Bronchial epithelial cell (primary cell): ENCODE results near the gene TMEM233. TPM values are rescaled to one million over a fixed set of nuclear protein-coding genes. Genes with fewer than 3 reads are reported as not detected.

Experiments used
- DNase-seq: peaks from one replicate; pipeline ENCODE4 v3.0.0-alpha.2; 2010; ENCODE audit warnings: low read depth
- FAIRE-seq: peaks from 2 replicates; lab custom pipeline; 2011; peaks lifted over from hg19 to GRCh38; lab: Jason Lieb, UNC
- H3K27me3 ChIP-seq: 2 replicates; pipeline ENCODE4 v1.5.1; 2011; ENCODE audit warnings: low read length; ENCODE audit not compliant: control insufficient read depth, insufficient read depth
- H3K36me3 ChIP-seq: 2 replicates; pipeline ENCODE4 v1.5.1; 2011; ENCODE audit warnings: low read length; ENCODE audit not compliant: control insufficient read depth, insufficient read depth
- H3K4me3 ChIP-seq: 2 replicates; pipeline ENCODE4 v1.5.1; 2011; ENCODE audit warnings: mild to moderate bottlenecking, low read depth, low read length, control low read depth
- CTCF ChIP-seq: IDR thresholded peaks from 2 replicates; pipeline ENCODE4 v1.5.1; 2011; ENCODE audit warnings: mild to moderate bottlenecking, moderate library complexity, low read length, control low read depth, inconsistent platforms; ENCODE audit not compliant: insufficient read depth, severe bottlenecking
- total RNA-seq: library from RNA; depleted of rRNA; stranded (reverse); fragments of >200 nt; gene quantifications from 2 replicates; pipeline ENCODE4 v1.2.1, GENCODE V29; 2014

Gene TMEM233
- total RNA-seq, 1 donor from 2014 or later: not detected

GRCh38 chr12:119565404-119565803 lies 28.2 kb upstream of the TMEM233 start:
- Histone ChIP-seq H3K4me3 (no peak overlapping the region), H3K27me3 (no peaks in the 10 kb centered on the region), H3K36me3 (no peaks in the 10 kb centered on the region)
- no peak for DNase-seq
- no peak for FAIRE-seq
- TF ChIP-seq CTCF: no peak

GRCh38 chr12:119570771-119571170 lies 22.8 kb upstream of the TMEM233 start:
- no peaks in the 10 kb centered on the region for H3K27me3 ChIP-seq
- H3K4me3 ChIP-seq: no peak overlapping the region
- no peak for FAIRE-seq
- DNase-seq: no peak
- TF ChIP-seq CTCF: no peak
- H3K36me3 ChIP-seq: no peaks in the 10 kb centered on the region

GRCh38 chr12:119573086-119573485 lies 20.5 kb upstream of the TMEM233 start:
- no peaks in the 10 kb centered on the region for H3K27me3 ChIP-seq
- DNase-seq (no peak), FAIRE-seq (no peak)
- TF ChIP-seq CTCF: no peak
- no peak overlapping the region for H3K4me3 ChIP-seq
- no peaks in the 10 kb centered on the region for H3K36me3 ChIP-seq

- H3K27me3 ChIP-seq: no peaks in the 10 kb centered on the region
- no peak overlapping the region for H3K4me3 ChIP-seq
- FAIRE-seq (no peak), DNase-seq (no peak)
- TF ChIP-seq CTCF: no peak
- H3K36me3 ChIP-seq: no peaks in the 10 kb centered on the region
Measured at GRCh38 chr12:119574255-119574654, 19.3 kb upstream of the TMEM233 start.

GRCh38 chr12:119576118-119576810 lies 17.3 kb upstream of the TMEM233 start:
- FAIRE-seq (no peak), DNase-seq (no peak)
- no peaks in the 10 kb centered on the region for H3K36me3 ChIP-seq
- no peak for TF ChIP-seq CTCF
- no peaks in the 10 kb centered on the region for H3K27me3 ChIP-seq
- H3K4me3 ChIP-seq: no peak overlapping the region

- DNase-seq (no peak), FAIRE-seq (no peak)
- Histone ChIP-seq H3K4me3 (no peak overlapping the region), H3K27me3 (no peaks in the 10 kb centered on the region), H3K36me3 (no peaks in the 10 kb centered on the region)
- no peak for TF ChIP-seq CTCF
Measured at GRCh38 chr12:119576915-119577314, 16.7 kb upstream of the TMEM233 start.
